UCSD-AML1 (cell line): ENCODE data around the gene ZSWIM4.
"Not testable (repeated sequence)": the region's sequence is repeated elsewhere in the genome, so short reads cannot be mapped to it uniquely, and the experiment has no call there.

Source experiments
- DNase-seq: peaks from one replicate; lab custom pipeline; 2025; ENCODE audit not compliant: unreplicated experiment; lab: John Stamatoyannopoulos, UW

The ZSWIM4 gene

GRCh38 chr19:13794757-13795589 is at the start of gene ZSWIM4:
TSS of gene ZSWIM4 (plus strand) at chr19:13795443. CDS start at chr19:13795649, 206 bp downstream.
- DNase-seq: peak; percentile 98

GRCh38 chr19:13747098-13747453 is 48.2 kb upstream of the ZSWIM4 start:
- no peak for DNase-seq

- peak; percentile 23 for DNase-seq
These were observed 46.9 kb upstream of the ZSWIM4 start for GRCh38 chr19:13748169-13748828.

- no peak for DNase-seq
These were observed 43.8 kb upstream of the ZSWIM4 start for GRCh38 chr19:13751436-13751835.

GRCh38 chr19:13753622-13754021 is 41.6 kb upstream of the ZSWIM4 start:
- not testable (repeated sequence) for DNase-seq

- DNase-seq: no peak
These were observed 39.0 kb upstream of the ZSWIM4 start for GRCh38 chr19:13756210-13756609.

- no peak for DNase-seq
These were observed 37.2 kb upstream of the ZSWIM4 start for GRCh38 chr19:13757805-13758772.

- DNase-seq: no peak
These were observed 36.4 kb upstream of the ZSWIM4 start for GRCh38 chr19:13758795-13759194.

- DNase-seq: no peak
These were observed 33.8 kb upstream of the ZSWIM4 start for GRCh38 chr19:13761423-13761822.

DNA sequence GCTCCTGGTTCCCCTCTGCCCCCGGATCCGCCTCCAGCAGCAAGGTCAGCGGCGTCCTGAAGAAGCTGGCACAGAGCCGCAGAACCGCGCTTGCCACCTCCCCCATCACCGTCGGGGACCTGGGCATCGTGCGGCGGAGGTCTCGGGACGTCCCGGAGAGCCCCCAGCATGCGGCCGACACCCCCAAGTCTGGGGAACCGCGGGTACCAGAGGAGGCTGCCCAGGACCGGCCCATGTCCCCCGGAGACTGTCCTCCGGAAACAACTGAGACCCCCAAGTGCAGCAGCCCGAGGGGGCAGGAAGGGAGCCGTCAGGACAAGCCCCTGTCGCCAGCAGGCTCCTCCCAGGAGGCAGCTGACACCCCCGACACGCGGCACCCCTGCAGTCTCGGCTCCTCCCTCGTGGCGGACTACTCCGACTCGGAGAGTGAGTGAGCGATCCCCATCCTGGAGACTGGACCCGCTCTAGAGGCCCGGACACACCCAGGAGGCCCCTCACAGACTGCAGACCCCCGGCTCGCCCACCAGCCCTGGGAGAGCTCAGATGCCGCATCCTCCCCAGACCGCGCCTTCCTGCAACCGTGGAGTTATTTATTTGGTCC is 32.5 kb upstream of the ZSWIM4 start:
- no peak for DNase-seq

DNA sequence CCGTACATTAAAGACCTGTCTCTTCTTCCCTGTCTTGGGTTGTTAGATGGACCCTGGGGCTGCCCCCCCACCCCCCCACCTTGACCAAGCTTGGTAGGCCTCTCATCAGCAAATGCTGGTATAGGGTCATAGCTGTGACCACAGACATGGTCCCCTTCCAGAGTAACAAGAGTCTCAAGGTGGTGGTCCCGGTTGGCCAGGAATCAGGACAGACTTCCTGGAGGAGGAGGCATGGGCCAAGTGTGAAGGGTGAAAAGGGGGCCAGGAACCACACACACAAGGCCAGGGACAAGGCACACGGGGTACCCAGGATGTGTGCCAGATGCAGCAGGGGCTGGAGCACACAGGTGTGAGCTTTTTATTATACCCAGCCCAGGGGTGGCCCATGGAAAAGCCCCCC is 32.0 kb upstream of the ZSWIM4 start:
- no peak for DNase-seq

- peak; percentile 78 for DNase-seq
These were observed 31.0 kb upstream of the ZSWIM4 start, which contains the start of gene MRI1 for GRCh38 chr19:13764101-13764807. TSS of gene MRI1 (plus strand) at chr19:13764522. CDS start at chr19:13764589, 67 bp downstream.

DNA sequence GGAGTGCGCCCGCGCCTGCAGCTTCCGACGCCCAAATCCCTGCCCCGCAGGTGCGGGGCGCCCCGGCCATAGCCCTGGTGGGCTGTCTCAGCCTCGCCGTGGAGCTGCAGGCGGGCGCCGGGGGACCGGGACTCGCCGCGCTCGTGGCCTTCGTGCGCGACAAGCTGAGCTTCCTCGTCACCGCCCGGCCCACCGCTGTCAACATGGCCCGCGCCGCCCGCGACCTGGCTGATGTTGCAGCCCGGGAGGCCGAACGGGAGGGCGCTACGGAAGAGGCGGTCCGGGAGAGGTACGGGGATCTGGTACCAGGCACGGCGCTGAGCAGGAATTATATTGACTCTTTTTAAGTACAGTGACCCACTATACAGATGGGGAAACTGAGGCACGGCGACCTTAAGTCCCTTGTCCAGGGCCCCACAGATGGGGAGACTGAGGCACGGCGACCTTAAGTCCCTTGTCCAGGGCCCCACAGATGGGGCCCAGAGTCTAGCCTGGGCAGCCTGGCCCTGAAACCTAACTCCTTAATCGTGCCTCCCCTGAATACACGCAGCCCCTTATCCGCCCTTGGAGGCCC is 30.3 kb upstream of the ZSWIM4 start:
- peak; percentile 26 for DNase-seq

GRCh38 chr19:13765395-13766094 is 29.7 kb upstream of the ZSWIM4 start:
- DNase-seq: no peak

DNA sequence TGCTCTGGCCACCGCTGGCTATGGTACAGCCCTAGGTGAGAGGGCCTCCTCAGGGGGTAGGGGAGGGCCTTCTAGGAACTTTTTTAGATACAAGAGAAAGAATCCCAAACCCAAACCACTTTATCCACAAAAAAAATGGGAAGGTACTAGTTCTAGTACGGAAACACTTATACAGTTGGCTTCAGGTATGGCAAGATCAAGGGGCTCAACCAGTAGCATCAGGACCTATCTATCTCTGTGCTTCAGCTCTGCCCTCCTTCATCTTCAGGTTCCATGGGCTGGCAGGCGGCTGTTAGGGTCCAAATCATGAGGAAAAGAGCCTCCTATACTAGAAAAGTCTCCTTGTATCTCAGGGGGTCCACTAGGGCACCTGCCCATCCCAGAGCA is 29.2 kb upstream of the ZSWIM4 start:
- no peak for DNase-seq

DNA sequence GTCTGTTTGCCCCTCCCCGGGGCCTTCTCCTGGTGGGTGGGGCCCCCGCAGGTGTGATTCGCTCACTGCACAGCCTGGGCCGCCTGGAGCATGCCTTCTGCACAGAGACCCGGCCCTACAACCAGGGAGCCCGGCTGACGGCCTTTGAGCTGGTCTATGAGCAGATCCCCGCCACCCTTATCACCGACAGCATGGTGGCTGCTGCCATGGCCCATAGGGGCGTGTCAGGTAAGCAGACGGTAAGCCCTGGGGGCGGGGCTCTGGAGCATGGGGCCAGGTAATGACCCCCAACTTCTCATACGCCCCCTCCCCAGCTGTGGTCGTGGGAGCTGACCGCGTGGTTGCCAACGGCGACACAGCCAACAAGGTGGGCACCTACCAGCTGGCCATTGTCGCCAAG is 26.7 kb upstream of the ZSWIM4 start:
- DNase-seq: no peak

- no peak for DNase-seq
These were observed 25.1 kb upstream of the ZSWIM4 start for GRCh38 chr19:13770013-13770635.

- peak; percentile 88 for DNase-seq
These were observed 20.7 kb upstream of the ZSWIM4 start, which contains the start of gene C19orf53 for GRCh38 chr19:13774217-13775191. TSS of gene C19orf53 (plus strand) at chr19:13774456. CDS start at chr19:13774478, 22 bp downstream.
